Epithelial cell of esophagus (primary cell): ENCODE measurements around the gene CAPN10.

ENCODE experiments used
- DNase-seq: peaks from one replicate; pipeline ENCODE4 v3.0.0; 2010; ENCODE audit warnings: low read depth
- H3K4me3 ChIP-seq: 2 replicates; pipeline ENCODE4 v1.5.1; 2011; ENCODE audit warnings: mild to moderate bottlenecking, low read length, control low read depth
- CTCF ChIP-seq: IDR thresholded peaks from 2 replicates; pipeline ENCODE4 v1.5.1; 2011; ENCODE audit warnings: low read depth, mild to moderate bottlenecking, low read length, control low read depth, inconsistent platforms; ENCODE audit not compliant: insufficient read depth; ENCODE audit errors: missing control alignments

Gene CAPN10

GRCh38 chr2:240628808-240629618 lies 42.5 kb downstream of the CAPN10 start:
- no peak overlapping the region for H3K4me3 ChIP-seq
- no peak for TF ChIP-seq CTCF
- DNase-seq, result no peak

- TF ChIP-seq CTCF, result no peak
- H3K4me3 ChIP-seq, result no peak overlapping the region
- no peak for DNase-seq
Observed at GRCh38 chr2:240629619-240629967, 43.1 kb downstream of the CAPN10 start.

- TF ChIP-seq CTCF, result no peak
- H3K4me3 ChIP-seq, result no peak overlapping the region
Observed at GRCh38 chr2:240629968-240630770, 43.6 kb downstream of the CAPN10 start.

GRCh38 chr2:240630771-240631547 lies 44.4 kb downstream of the CAPN10 start:
- no peak overlapping the region for H3K4me3 ChIP-seq
- no peak for DNase-seq
- no peak for TF ChIP-seq CTCF

More at GRCh38 chr2:240629968-240630770, 43.6 kb downstream of the CAPN10 start:
- DNase-seq, result no peak

- no peak for TF ChIP-seq CTCF
- no peak for DNase-seq
- H3K4me3 ChIP-seq, result no peak overlapping the region
Observed at GRCh38 chr2:240631548-240632305, 45.2 kb downstream of the CAPN10 start.

- DNase-seq, result no peak
- no peak for TF ChIP-seq CTCF
- no peak overlapping the region for H3K4me3 ChIP-seq
Observed at GRCh38 chr2:240632306-240632721, 45.8 kb downstream of the CAPN10 start.
